AG04450 (cell line): ENCODE results near the gene ZFHX3. TPM values are rescaled to one million over a fixed set of nuclear protein-coding genes. Genes with fewer than 3 reads are reported as not detected.

Source experiments
- CTCF ChIA-PET: fragments of 300-600, 350-600 bp; formaldehyde crosslinking; extraction: SDS; loops from one replicate; lab custom pipeline; 2022; ENCODE audit warnings: antibody characterized with exemption, inconsistent platforms; lab: Charles Lee
- POLR2A ChIA-PET: fragments of 350-600 bp; formaldehyde crosslinking; extraction: SDS; loops from one replicate; lab custom pipeline; 2021; ENCODE audit warnings: antibody characterized with exemption, inconsistent platforms; lab: Yijun Ruan, JAX
- DNase-seq: peaks from one replicate; pipeline ENCODE4 v3.0.0-alpha.2; 2011; ENCODE audit warnings: low read depth, low spot score
- H3K27ac ChIP-seq: one replicate; pipeline ENCODE4 v1.5.1; 2012; ENCODE audit warnings: low read depth, low read length, control low read depth
- H3K27me3 ChIP-seq: one replicate; pipeline ENCODE4 v1.6.0; 2012; ENCODE audit warnings: low read length; ENCODE audit not compliant: control insufficient read depth, insufficient read depth
- H3K4me3 ChIP-seq: 2 replicates; pipeline ENCODE4 v1.5.1; 2011; ENCODE audit warnings: mild to moderate bottlenecking, low read depth, low read length, control low read depth
- H3K9me3 ChIP-seq: 2 replicates; pipeline ENCODE4 v1.5.1; 2012; ENCODE audit warnings: low read length; ENCODE audit not compliant: control insufficient read depth, insufficient read depth
- CTCF ChIP-seq: IDR thresholded peaks from 2 replicates; pipeline ENCODE4 v1.5.1; 2011; ENCODE audit warnings: low read depth, low read length, control low read depth, inconsistent platforms
- polyA plus RNA-seq: library from polyadenylated mRNA; depleted of rRNA; stranded (reverse); fragments of >200 nt; gene quantifications from 2 replicates; pipeline ENCODE4 v1.2.3, GENCODE V29; 2011

The ZFHX3 gene
- polyA plus RNA-seq, 1 experiment = 3.3 TPM

- CTCF ChIA-PET = interaction anchor here (2.3 kb wide), 1 partner anchor 39 kb away, joined by 14 read pairs; no protein-coding TSS in a partner anchor
- POLR2A ChIA-PET = no interaction called here
- no peaks in the 10 kb centered on the region for H3K27me3 ChIP-seq
- DNase-seq = no peak
- H3K27ac ChIP-seq = no peak overlapping the region
- H3K9me3 ChIP-seq = peaks cover 11% of the 10 kb centered on the region
- no peak overlapping the region for H3K4me3 ChIP-seq
- no peak for TF ChIP-seq CTCF
These were observed 254.9 kb downstream of the ZFHX3 start for GRCh38 chr16:72793017-72793416.

GRCh38 chr16:72791786-72792185 lies 256.1 kb downstream of the ZFHX3 start:
- no peaks in the 10 kb centered on the region for H3K27me3 ChIP-seq
- DNase-seq = no peak
- H3K4me3 ChIP-seq = no peak overlapping the region
- ChIA-PET POLR2A (no interaction called here), CTCF (no interaction called here)
- peaks cover 14% of the 10 kb centered on the region for H3K9me3 ChIP-seq
- TF ChIP-seq CTCF = no peak
- no peak overlapping the region for H3K27ac ChIP-seq

GRCh38 chr16:72789921-72790320 lies 258.0 kb downstream of the ZFHX3 start:
- CTCF ChIA-PET = interaction anchor here (0.7 to 1.6 kb wide), 2 partner anchors 42 to 43 kb away, joined by 3 to 7 read pairs; no protein-coding TSS in a partner anchor
- TF ChIP-seq CTCF = no peak
- Histone ChIP-seq H3K27ac (no peak overlapping the region), H3K27me3 (no peaks in the 10 kb centered on the region), H3K9me3 (peaks cover 14% of the 10 kb centered on the region), H3K4me3 (no peak overlapping the region)
- DNase-seq = no peak
- POLR2A ChIA-PET = no interaction called here

GRCh38 chr16:72789465-72789864 lies 258.5 kb downstream of the ZFHX3 start:
- POLR2A ChIA-PET = no interaction called here
- no peaks in the 10 kb centered on the region for H3K27me3 ChIP-seq
- H3K9me3 ChIP-seq = peaks cover 14% of the 10 kb centered on the region
- no peak for DNase-seq
- no peak overlapping the region for H3K4me3 ChIP-seq
- CTCF ChIA-PET = interaction anchor here (1.6 kb wide), 1 partner anchor 43 kb away, joined by 7 read pairs; no protein-coding TSS in a partner anchor
- H3K27ac ChIP-seq = no peak overlapping the region
- TF ChIP-seq CTCF = no peak

GRCh38 chr16:72788269-72788809 lies 259.6 kb downstream of the ZFHX3 start:
- H3K9me3 ChIP-seq = peaks cover 14% of the 10 kb centered on the region
- H3K4me3 ChIP-seq = peak overlapping the region; percentile 67
- TF ChIP-seq CTCF = no peak
- no peak for DNase-seq
- no peaks in the 10 kb centered on the region for H3K27me3 ChIP-seq
- ChIA-PET POLR2A (no interaction called here), CTCF (interaction anchor here (0.6 to 1.6 kb wide), 3 partner anchors 11 to 120 kb away, joined by 3 to 7 read pairs (median 3); no protein-coding TSS in a partner anchor)
- H3K27ac ChIP-seq = no peak overlapping the region
